A549 (cell line): ENCODE results near the gene SCNN1A. TPM values are rescaled to one million over a fixed set of nuclear protein-coding genes. Genes with fewer than 3 reads are reported as not detected.

Experiments used
- ATAC-seq, 2 experiments: fragments of 200-7000 bp in 1 of 2; fragments of >200 bp in 1 of 2; cut with Nextera tagmentation in 1 of 2; cut with Tn5 transposase in 1 of 2; 3 replicates each; pipeline versions ENCODE4 v1.8.0 to v1.9.1; 2018 to 2020; ENCODE audit warnings: mild to moderate bottlenecking in 1 of 2, moderate library complexity in 1 of 2
- CTCF ChIA-PET: fragments of 300-600 bp; sonication (Branson Sonifier 250); formaldehyde crosslinking; extraction: SDS; loops from one replicate; lab custom pipeline; 2021; ENCODE audit warnings: antibody characterized with exemption, inconsistent platforms; lab: Yijun Ruan, JAX
- POLR2A ChIA-PET: fragments of 350-600 bp; formaldehyde crosslinking; extraction: SDS; loops from one replicate; lab custom pipeline; 2021; ENCODE audit warnings: antibody characterized with exemption, inconsistent platforms; lab: Yijun Ruan, JAX
- DNase-seq, 2 experiments: peaks; one replicate each; pipeline versions ENCODE4 v3.0.0 to v3.0.0-alpha.2; 2011 to 2016; ENCODE audit warnings: low read depth in 1 of 2, low spot score in 1 of 2
- FAIRE-seq: peaks from 2 replicates; lab custom pipeline; 2011; peaks lifted over from hg19 to GRCh38; lab: Jason Lieb, UNC
- H3K27ac ChIP-seq, 2 experiments: fragments of >200 bp; sonication (Bioruptor Twin); formaldehyde crosslinking; 3 replicates each; pipeline ENCODE4 v1.5.1; 2016 to 2017
- H3K4me1 ChIP-seq: fragments of >200 bp; sonication (Bioruptor Twin); formaldehyde crosslinking; 3 replicates; pipeline ENCODE4 v1.6.1; 2016
- H3K4me2 ChIP-seq: fragments of >200 bp; sonication (Bioruptor Twin); formaldehyde crosslinking; 3 replicates; pipeline ENCODE4 v1.6.1; 2016
- H3K4me3 ChIP-seq: fragments of >200 bp; sonication (Bioruptor Twin); formaldehyde crosslinking; 3 replicates; pipeline ENCODE4 v1.5.1; 2016
- H3K9me3 ChIP-seq: fragments of >200 bp; sonication (Bioruptor Twin); formaldehyde crosslinking; 3 replicates; pipeline ENCODE4 v1.6.1; 2016
- CBX2 ChIP-seq: fragments of 200-600 bp; sonication (generic); IDR thresholded peaks from 2 replicates; pipeline ENCODE4 v1.6.1; 2016; ENCODE audit warnings: low read depth, mild to moderate bottlenecking, borderline replicate concordance
- CBX8 ChIP-seq: fragments of 200-600 bp; sonication (generic); IDR thresholded peaks from 2 replicates; pipeline ENCODE4 v1.6.1; 2016
- EHMT2 ChIP-seq: fragments of 200-600 bp; sonication (generic); IDR thresholded peaks from 2 replicates; pipeline ENCODE4 v1.6.1; 2016; ENCODE audit warnings: antibody characterized with exemption, low read depth, mild to moderate bottlenecking, moderate library complexity
- FOSB ChIP-seq: fragments of 250-450 bp; sonication (Bioruptor Pico); IDR thresholded peaks from 2 replicates; pipeline ENCODE4 v1.5.0; 2020; ENCODE audit warnings: mild to moderate bottlenecking, moderate library complexity
- HDAC2 ChIP-seq: fragments of 200-600 bp; sonication (generic); IDR thresholded peaks from 2 replicates; pipeline ENCODE4 v1.6.1; 2016
- HOXA7 ChIP-seq: fragments of 250-450 bp; sonication (Bioruptor Pico); IDR thresholded peaks from 2 replicates; pipeline ENCODE4 v1.5.0; 2020; ENCODE audit warnings: mild to moderate bottlenecking, moderate library complexity
- JUN ChIP-seq, 2 experiments: fragments of >200 bp; sonication (Bioruptor Twin); formaldehyde crosslinking; IDR thresholded peaks; 2 replicates in 1 of 2; 3 replicates in 1 of 2; pipeline ENCODE4 v1.6.1; 2016 to 2017
- PBX3 ChIP-seq: IDR thresholded peaks from 2 replicates; pipeline ENCODE4 v1.6.1; 2012
- PHF8 ChIP-seq: fragments of 200-600 bp; sonication (generic); IDR thresholded peaks from 2 replicates; pipeline ENCODE4 v1.6.1; 2016; ENCODE audit warnings: low read depth, mild to moderate bottlenecking, antibody characterized with exemption, moderate library complexity, borderline replicate concordance
- POLR2AphosphoS2 ChIP-seq: conservative IDR thresholded peaks from 2 replicates; pipeline ENCODE4 v1.6.1; 2012; ENCODE audit warnings: low read length, improper control_type of control experiment, inconsistent platforms
- RARB ChIP-seq: fragments of 250-450 bp; sonication (Bioruptor Pico); IDR thresholded peaks from 2 replicates; pipeline ENCODE4 v1.8.0; 2021; ENCODE audit warnings: mild to moderate bottlenecking, moderate library complexity
- RFX5 ChIP-seq: fragments of 450-650 bp; IDR thresholded peaks from 2 replicates; pipeline ENCODE4 v1.7.1; 2014; ENCODE audit warnings: antibody characterized with exemption, mild to moderate bottlenecking, moderate library complexity
- RNF2 ChIP-seq: fragments of 200-600 bp; sonication (generic); IDR thresholded peaks from 2 replicates; pipeline ENCODE4 v1.6.1; 2016; ENCODE audit warnings: low read depth, mild to moderate bottlenecking, antibody characterized with exemption, moderate library complexity, borderline replicate concordance
- TP53 ChIP-seq: fragments of 250-450 bp; sonication (Bioruptor Pico); IDR thresholded peaks from 2 replicates; pipeline ENCODE4 v1.5.0; 2021; ENCODE audit warnings: mild to moderate bottlenecking, moderate library complexity
- ZNF302 ChIP-seq: fragments of 250-450 bp; sonication (Bioruptor Pico); IDR thresholded peaks from 2 replicates; pipeline ENCODE4 v1.9.0; 2021; ENCODE audit warnings: inconsistent platforms, mild to moderate bottlenecking, moderate library complexity
- WGBS: methylation state at CpG from one replicate; pipeline ENCODE4 v1.1.6; 2017; ENCODE audit errors: missing lambda C conversion rate; 5-methylcytosine and 5-hydroxymethylcytosine counted together
- polyA plus RNA-seq, 4 experiments: library from polyadenylated mRNA; depleted of rRNA in 3 of 4; stranded (reverse); fragments of >200 nt; fragmentation: RNase III in 1 of 4; extraction: RNeasy Plus Mini Kit Qiagen cat#74134 plus additional on column Dnase treatment in 1 of 4; gene quantifications; 2 replicates in 3 of 4; 3 replicates in 1 of 4; pipeline ENCODE4 v1.2.3, GENCODE V29; 2011 to 2017

SCNN1A gene
- polyA plus RNA-seq, 2 of the 4 experiments (the other 2 are of a cell fraction) = 6.0 to 7.0 TPM

- TF ChIP-seq EHMT2 = no peak
- TF ChIP-seq HOXA7 (CRISPR knock-in tag) = peak; percentile 83
- no peak for TF ChIP-seq RFX5
- peak; percentile 55; the same call in 1 of the 2 replicates for TF ChIP-seq PBX3
- peak in 1 of 2 experiments; percentile 43; a peak in 2 of 5 replicates for TF ChIP-seq JUN (IDR thresholded peaks at IDR 0.05)
- TF ChIP-seq, all 56 proteins: peak for 3
- ChIA-PET CTCF (interaction anchor here (1.0 to 1.6 kb wide), 3 partner anchors 8 to 147 kb away, joined by 4 to 12 read pairs (median 4); no protein-coding TSS in a partner anchor), POLR2A (interaction anchor here (0.5 to 0.9 kb wide), 2 partner anchors 18 to 277 kb away, joined by 3 to 4 read pairs; no protein-coding TSS in a partner anchor)
- 80% methylated on average over 16 of the region's 16 CpGs for WGBS
- Histone ChIP-seq H3K27ac (peak overlapping the region in 1 of 2 experiments; percentile 52; a peak in 2 of 6 replicates), H3K4me2 (no peak overlapping the region), H3K9me3 (no peaks in the 10 kb centered on the region), H3K4me3 (no peak overlapping the region), H3K4me1 (peaks cover 70% of the 10 kb centered on the region)
- ATAC-seq (peak in 1 of 2 experiments; percentile 1; a peak in 1 of 6 replicates), FAIRE-seq (no peak), DNase-seq (no peak)
These were observed 56.9 kb downstream of the SCNN1A start for GRCh38 chr12:6318440-6318879.

- no peak for FAIRE-seq
- ChIA-PET CTCF (interaction anchor here (1.0 to 1.6 kb wide), 4 partner anchors 9 to 148 kb away, joined by 3 to 12 read pairs (median 4); no protein-coding TSS in a partner anchor), POLR2A (interaction anchor here (1.1 kb wide), 1 partner anchor 152 kb away, joined by 3 read pairs; the partner anchor contains the start of gene VAMP1)
- no peaks in the 10 kb centered on the region for H3K9me3 ChIP-seq
- H3K4me2 ChIP-seq = 0 out of 3 replicates have a peak overlapping the region, but pooled peaks have one; percentile 6
- H3K4me3 ChIP-seq = no peak overlapping the region
- H3K4me1 ChIP-seq = peaks cover 70% of the 10 kb centered on the region
- no peak for TF ChIP-seq EHMT2
- TF ChIP-seq TP53 (CRISPR knock-in tag) = peak; percentile 37; the same call in 1 of the 2 replicates
- TF ChIP-seq, all 56 proteins: peak for 1
- 77% methylated on average over 21 of the region's 21 CpGs for WGBS
- DNase-seq (no peak), ATAC-seq (peak; percentile 0 to 1; a peak in 3 of 6 replicates)
- H3K27ac ChIP-seq = peak overlapping the region in 1 of 2 experiments; percentile 52; a peak in 3 of 6 replicates
These were observed 57.5 kb downstream of the SCNN1A start for GRCh38 chr12:6317693-6318439.

DNA sequence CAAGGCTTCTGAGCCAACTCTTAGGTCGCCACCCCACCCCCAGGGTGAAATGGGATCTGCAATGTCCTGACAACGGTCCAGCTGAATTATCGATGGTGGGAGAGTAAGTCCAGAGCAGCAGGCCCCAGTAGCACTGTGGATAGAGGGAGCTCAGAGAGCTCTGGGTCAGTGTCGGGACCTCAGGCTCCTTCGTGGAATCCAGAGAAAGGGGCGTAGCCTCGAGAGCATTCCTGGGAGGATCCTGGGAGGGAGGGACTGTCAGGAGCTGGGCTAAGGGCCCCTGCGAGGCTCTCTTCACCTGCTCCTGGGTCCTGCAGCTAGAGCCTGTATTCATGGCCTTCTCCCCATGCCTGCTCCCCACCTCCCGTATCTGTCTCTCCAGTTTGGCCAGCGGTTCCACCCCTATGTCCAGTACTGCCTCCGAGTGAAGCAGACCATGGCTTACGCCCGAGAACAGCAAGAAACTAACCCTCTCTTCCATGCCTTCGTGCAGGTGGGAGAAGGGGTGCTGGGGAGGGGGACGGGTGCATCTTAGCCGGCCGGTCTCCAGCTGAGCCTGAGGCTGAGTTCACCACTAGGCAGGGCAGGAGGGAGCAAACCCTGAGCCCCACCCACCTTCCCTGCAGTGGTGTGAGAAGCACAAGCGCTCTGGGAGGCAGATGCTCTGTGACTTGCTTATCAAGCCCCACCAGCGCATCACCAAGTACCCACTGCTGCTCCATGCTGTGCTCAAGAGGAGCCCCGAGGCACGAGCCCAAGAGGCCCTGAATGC is 58.3 kb downstream of the SCNN1A start:
- TF ChIP-seq CBX2 = no peak
- no peak for TF ChIP-seq JUN (IDR thresholded peaks at IDR 0.05)
- TF ChIP-seq RNF2 = no peak
- no peak for TF ChIP-seq PHF8
- TF ChIP-seq PBX3 = peak; percentile 15
- TF ChIP-seq POLR2AphosphoS2 = peak; percentile 69
- peak; percentile 43; the same call in 1 of the 2 replicates for TF ChIP-seq RARB
- TF ChIP-seq TP53 (CRISPR knock-in tag) = peak; percentile 76; the same call in 1 of the 2 replicates
- TF ChIP-seq HDAC2 = no peak
- no peak for TF ChIP-seq CBX8
- no peak for TF ChIP-seq ZNF302 (CRISPR knock-in tag)
- peak; percentile 19; the same call in 1 of the 2 replicates for TF ChIP-seq FOSB (CRISPR knock-in tag)
- H3K9me3 ChIP-seq = no peaks in the 10 kb centered on the region
- H3K4me1 ChIP-seq = peaks cover 70% of the 10 kb centered on the region
- FAIRE-seq = no peak
- peak in 1 of 2 experiments; percentile 58 for DNase-seq
- no peak overlapping the region for H3K4me3 ChIP-seq
- ChIA-PET POLR2A (interaction anchor here (0.5 to 1.1 kb wide), 2 partner anchors 110 to 153 kb away, joined by 3 to 5 read pairs; partner anchors contain the start of gene VAMP1), CTCF (interaction anchor here (1.0 to 3.1 kb wide), 6 partner anchors 9 to 148 kb away, joined by 3 to 19 read pairs (median 4); no protein-coding TSS in a partner anchor)
- H3K4me2 ChIP-seq = 0 out of 3 replicates have a peak overlapping the region, but pooled peaks have one; percentile 6
- WGBS = 61% methylated on average over 18 of the region's 21 CpGs
- peak overlapping the region in 1 of 2 experiments; percentile 52; a peak in 3 of 6 replicates for H3K27ac ChIP-seq
- ATAC-seq = peak; percentile 15 to 27; a peak in 5 of 6 replicates
